Measurements from ENCODE around the gene CBLL1.

CBLL1 gene

DNA sequence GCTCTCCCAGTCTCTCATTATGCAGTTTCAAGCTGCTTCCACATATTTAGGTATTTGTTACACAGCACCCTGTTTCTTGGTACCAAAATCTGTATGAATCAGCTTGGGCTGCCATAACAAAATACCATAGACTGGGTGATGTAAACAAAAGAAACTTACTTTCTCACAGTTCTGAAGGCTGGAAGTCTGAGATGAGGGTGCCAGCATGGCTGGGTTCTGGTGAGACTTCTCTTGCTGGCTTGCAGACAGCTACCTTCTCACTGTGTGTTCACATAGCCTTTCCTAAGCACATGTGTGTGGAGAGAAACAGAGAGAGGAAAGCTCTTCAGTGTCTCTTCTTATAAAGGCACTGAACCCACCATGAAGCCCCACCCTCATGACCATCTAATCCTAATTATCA, 15.7 kb upstream of the CBLL1 start:
- DNase-seq = no peak

DNA sequence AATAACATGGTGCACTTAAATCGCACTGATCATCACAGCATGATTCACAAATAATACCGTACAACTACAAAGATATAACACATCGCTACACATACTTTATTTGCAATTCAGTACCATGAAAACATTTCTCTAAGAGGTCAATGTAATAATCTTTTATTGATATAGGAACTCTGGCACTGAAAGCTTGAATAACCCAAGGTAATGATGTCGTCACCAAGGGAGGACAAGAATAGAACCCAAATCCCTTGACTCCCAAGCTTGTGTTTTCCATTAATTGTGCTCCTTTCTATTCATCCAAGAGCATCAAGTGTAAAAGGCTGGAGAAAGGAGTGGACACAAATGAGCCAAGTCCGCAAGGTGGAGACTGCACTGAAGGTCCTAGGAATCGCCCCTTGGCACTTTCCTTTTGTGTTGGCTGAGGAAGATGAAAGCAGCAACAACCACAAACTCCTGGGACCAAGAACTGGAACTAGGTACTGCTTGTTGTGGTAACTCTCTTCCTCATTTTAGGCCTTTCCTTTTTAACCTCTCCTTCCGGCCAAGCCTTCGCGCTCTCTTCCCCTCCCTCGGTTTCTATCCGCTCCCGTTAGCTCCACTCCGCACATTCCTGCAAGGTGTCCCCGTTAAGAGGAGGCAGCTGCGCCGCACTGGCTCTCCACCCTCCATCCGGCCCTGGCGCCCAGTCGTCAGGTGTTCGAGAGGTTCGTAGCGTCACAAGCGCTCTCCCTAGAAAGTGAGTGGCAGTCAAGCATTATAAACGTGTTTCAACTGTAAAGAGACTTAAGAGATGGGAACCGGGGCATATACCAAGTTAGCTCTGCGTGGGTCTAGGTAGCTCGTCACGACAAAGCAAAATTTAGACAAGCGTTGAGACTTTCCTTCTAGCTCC, 1.0 kb upstream of the CBLL1 start:
- no peak for DNase-seq

DNA sequence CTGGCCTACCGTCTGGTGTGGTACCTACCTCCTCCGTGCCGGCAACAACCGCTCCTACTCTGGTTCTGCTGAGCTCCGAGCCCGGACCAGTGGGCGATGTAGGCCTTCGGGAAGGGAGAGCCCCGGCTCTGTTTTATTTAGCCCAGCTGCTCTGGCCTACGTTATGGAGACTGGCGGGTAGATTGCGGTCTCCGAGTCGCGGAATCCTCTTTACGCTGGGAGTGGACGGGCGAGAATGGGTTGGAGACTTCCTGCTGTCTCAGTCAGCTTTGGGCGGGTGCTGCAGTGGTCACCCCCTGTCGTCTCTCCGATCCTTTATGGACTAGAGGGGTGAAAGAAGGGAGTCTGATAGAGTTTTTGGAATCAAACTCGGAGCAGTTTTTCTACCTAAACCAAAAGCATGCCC, 406 bp downstream of the CBLL1 start:
- peak; percentile 94 for DNase-seq

DNA sequence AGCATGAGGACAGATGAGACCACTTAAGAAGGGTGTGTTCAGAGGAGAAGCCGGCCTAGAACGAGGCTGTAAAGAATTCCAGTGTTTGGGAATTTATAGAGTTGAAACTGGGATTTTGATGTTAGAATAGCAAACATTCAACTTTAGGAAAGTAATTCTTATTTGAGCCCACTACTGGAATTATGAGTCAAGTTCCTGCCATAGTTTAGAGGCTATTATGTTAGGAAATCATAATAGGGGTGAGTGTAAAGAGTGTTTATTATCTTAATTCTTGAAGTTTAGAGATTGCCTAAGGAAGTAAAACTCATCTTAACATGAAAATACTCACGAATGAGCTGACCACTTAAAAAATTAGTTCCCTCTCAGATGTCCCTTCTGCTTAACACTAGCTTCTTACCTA, 2.1 kb downstream of the CBLL1 start:
- no peak for DNase-seq

DNA sequence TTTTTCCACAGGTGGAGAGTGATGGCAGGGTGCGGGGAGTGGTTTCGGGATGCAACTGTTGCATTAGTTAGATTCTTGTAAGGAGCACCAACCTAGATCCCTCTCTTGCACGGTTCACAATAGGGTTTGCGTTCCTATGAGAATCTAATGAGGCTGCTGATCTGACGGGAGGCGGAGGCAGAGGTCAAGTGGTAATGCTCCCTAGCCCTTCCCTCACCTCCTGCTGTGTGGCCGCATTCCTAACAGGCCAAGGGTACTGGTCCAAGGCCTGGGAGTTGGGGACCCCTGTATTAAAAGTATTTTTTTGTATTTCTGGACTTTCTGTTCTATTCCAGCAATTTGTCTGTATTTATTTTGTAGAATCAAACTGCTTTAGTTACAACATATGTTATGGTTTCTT, 7.2 kb downstream of the CBLL1 start:
- DNase-seq = no peak

DNA sequence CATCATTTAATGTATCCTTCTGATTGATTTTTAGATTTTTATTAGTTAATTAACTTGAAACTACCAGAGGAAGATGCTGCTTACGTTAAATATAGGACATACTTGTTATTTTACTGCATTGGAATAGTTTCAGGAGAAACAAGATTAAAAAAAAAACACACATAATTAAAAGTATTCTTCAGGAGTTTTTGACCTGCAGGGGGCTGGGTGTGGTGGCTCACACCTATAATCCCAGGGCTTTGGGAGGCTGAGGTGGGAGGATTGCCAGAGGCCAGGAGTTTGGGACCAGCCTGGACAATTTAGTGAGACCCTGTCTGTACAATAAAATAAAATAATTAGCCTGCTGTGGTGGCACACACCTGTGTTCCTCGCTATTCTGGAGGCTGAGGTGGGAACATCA, 10.7 kb downstream of the CBLL1 start:
- DNase-seq = no peak

DNA sequence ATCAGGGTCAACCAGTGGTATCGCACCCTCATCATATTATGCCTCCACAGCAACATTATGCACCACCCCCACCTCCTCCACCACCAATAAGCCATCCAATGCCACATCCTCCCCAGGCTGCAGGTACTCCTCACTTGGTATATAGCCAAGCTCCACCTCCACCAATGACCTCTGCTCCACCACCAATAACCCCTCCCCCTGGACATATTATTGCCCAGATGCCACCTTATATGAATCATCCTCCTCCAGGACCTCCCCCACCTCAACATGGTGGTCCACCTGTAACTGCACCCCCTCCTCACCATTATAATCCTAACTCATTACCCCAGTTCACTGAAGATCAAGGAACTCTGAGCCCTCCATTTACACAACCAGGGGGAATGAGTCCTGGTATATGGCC, 14.7 kb downstream of the CBLL1 start:
- no peak for DNase-seq

DNA sequence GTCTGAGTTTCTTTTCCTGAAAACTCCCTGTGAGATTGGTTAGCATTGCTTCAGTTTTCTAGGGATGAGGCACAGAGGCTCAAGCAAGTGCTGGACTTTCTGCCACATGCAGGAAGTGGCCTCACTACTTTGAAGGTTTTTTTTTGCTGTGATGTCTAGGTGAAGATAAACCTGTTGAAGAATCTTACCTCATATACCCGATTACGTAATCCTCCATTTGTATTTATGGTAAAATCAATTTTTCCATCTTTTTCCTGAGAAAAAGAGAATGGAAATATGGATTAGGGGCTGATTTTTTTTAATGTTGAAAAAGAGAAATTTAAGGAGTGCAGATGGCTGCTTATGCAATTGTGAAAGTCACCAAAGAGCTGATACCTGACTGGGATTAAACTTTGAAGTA, 23.4 kb downstream of the CBLL1 start:
- DNase-seq = no peak

DNA sequence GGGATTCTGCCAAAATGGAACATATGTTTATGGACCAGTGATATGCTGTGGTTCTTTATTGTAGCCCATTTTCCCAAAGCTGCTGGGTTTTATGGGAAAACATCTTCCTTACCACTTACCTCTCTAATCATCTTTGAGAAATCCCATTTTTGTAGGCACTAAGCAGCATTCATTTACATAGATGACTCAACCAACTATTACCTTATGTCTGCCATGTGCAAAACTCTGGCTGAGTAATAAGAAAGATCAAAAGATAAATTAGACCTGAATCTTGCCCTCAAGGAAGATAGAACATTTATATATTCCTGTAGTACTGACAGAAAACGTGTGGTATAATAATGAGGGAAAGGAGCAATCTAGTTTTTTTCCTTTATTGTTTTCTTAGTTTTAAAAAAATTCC, 24.3 kb downstream of the CBLL1 start:
- no peak for DNase-seq

DNA sequence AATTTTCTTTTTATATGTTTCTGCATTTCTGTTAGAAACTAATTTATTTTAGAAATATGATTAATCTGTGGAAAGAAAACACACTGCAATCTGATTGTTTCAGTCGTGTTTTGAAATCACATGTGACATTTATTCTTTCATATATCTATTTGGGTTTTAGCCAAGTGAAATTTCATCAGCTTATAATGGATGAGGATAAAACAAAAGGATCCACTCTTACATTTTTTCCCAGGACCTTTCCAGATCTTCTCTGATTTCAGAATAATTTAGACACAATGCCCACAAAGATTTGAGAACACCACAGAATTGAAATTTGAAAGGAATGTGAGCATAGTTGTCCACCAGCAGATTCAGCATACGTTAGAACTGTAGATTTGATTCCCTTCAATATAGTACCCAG, 29.1 kb downstream of the CBLL1 start:
- no peak for DNase-seq

DNA sequence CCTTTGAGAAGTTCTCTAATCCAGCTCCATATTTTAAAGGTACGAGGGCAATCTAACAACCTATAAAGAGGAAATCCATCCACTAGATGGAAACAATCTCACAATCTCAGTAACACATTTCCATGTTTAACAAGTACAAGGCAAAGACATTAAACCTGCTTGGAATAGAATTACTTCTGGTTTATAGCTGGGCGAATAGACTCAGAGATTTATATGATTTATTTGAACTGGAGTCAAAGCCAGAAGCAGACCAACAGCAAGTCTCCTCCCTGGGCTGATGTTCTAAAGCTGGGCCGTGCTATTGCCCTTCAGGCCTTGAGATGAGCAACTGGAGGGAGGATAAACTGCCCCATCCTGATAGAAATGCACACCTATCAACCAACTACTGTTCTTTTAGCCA, 33.8 kb downstream of the CBLL1 start:
- DNase-seq = no peak

DNA sequence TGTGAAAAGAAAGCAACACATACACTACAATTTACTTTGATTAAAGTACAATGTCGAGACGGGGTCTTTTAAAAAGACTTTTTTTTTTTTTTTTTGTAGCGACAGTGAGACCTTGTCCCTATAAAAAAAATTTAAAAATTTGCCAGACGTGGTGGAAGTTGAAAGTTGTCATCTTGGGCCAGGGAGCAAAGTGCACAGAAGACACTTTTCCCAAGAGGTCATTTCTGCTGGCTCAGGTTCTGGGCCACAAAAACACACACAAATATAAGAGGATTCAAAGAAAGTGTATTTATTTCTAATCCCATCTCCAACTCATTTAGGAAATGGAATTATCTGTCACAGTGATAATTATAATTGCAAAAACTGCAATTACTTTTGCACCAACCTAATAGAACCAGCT, 34.3 kb downstream of the CBLL1 start:
- DNase-seq = no peak

DNA sequence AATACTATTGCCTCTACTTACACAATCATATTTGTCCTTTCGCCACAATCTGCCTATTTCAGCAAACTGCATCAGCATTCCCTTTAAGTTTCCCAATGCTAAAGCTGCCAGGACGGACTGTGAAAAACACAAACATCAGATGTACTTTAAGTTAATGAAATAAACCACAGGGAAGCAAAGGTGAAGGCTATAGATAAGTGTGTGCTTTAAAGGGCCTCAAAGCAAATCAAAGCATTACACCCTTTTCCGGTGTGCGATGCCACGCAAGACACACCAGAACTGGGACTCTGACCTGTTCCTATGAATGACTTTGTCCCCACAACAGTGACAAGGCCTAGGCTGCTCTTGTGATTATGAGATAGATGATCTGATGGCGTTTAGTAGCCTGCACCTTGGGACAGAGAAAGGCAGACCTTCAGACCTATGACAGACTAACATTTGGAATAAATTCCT, 35.7 kb downstream of the CBLL1 start:
- DNase-seq = no peak

DNA sequence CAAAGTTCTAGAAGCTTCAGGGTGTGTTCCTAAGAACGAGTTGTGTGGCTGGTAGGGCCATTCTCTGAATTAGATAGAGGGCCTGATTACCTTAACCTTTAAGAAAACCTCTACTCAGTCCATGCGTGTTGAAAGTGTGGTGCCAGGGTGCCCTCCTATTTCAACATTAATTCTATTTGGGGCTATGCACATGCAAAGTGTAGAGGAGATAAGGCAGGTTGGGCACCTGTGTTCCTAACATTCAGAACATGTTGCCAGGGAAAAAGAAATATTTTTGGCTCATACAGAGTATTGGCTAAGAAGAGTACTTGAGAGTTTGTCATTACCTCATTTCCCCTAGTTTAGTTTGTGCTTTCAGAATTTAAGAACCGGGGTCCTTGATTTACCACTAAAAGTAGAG, 38.4 kb downstream of the CBLL1 start:
- DNase-seq = no peak

DNA sequence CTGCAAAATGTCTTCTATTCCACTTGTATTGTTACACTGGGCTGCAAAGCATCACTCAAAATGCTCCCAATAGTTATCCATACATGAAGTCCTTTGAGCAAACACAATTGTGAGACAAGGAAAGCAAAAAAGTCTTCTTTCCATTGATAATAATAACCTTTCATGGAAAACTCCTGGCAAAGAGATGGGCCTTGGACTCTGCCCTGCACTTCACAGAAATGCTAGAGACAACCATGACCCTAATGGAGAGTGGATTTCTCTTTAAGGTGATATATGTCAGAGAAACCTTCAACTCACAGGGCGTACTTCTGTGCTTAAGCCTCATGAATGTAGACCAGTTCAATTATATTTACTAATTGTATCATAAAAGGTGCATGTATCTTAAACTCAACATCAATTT, 39.7 kb downstream of the CBLL1 start:
- no peak for DNase-seq

DNA sequence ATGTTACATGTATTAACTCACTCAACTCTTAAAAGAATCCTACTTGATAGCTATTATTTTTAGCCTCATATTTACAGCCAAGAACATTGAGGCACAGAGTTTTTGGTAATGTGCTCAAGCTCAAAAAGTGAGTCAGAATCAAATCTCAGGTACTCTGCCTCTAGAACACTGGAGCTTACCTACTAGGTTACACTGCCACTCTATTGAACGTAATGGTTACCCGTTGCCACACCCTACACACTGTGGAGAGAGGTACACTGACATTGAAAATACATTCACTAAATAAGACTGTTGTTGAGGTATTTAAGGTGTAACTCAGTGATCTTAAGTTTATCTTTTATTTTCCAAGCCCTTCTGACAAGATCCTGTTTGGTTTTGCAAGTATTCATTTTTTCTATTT, 41.2 kb downstream of the CBLL1 start:
- no peak for DNase-seq

DNA sequence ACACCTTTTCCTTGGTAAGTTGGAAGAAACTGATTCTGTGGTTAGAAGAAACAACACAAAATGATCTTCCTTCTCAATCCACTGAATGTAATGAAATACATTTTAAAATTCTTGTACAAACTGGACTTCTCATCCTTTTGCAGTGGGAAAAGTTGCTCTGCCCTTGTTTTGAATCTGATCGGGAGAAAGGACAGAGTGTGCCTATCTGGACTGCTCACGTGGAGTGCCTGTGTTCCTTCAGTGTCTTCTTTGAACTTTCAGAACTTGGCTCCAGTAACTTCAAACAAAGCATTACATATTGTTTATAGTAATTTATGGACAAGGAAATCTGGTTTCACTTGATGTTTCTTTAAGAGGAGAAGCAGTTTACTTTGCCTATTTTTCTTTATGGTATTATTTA, 42.0 kb downstream of the CBLL1 start:
- DNase-seq = no peak

DNA sequence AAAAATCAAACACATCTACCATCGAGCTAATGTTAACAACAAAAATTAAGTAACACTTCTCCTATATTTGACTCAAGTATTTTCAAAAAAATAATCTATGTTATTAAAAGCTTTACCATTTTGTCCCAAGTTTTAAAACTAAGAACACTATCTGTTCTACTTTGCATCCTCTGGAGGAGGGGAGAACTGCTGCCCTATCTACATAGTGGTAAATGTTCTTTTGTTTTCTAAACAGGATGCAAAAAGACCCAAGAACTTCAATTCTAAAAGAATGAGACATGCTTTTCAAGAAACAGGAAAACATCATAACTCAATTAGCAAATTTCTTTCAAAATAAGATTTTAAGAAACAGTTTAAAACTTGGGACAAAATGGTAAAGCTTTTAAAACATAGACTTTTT, 44.3 kb downstream of the CBLL1 start:
- DNase-seq = no peak

DNA sequence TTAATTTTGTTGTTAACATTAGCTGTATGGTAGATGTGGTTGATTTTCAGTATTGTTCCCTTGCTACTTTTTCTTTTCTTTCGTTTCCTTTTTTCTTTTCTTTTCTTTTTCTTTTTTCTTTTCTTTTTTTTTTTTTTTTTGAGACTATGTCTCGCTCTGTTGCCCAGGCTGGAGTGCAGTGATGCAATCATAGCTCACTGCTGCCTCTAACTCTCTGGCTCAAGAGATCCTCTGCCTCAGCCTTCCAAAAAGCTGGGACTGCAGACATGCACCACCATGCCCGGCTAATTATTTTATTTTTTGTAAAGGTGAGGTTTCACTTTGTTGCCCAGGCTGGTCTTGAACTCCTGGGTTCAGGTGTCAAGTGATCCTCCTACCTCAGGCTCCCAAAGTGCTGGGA, 44.7 kb downstream of the CBLL1 start:
- no peak for DNase-seq

DNA sequence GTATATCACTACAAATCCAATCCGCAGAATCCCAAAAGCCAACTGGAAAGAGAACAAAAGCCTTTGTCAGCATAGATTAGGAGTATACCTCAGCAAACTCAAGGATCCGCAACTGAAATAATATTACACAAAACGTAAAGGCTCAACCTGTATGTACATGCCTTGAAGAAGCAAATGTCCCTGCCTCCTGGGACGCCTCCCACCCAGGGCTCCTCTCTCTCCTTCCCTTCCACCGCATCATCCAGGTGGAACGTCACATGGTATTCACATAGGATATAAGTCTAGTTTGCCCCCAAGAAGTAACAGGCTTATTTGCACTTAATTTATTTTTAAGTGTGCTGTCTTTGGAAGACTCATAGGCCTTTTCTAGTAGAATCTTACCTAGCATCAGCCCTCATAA, 45.7 kb downstream of the CBLL1 start:
- DNase-seq = no peak

DNA sequence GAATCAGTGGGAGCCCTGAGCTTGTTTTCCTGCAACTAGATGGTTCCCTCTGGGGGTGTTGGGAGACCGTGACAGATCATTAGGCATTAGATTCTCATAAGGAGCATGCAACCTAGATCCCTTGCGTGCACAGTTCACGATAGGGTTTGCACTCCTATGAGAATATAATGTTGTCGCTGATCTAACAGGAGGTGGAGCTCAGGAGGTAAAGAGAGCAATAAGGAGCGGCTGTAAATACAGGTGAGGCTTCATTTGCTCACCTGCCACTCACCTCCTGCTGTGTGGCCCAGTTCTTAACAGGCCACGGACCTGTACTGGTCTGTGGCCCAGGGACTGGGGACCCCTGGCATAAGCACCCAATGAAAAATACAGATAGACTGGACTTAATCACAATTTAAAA, 48.4 kb downstream of the CBLL1 start:
- no peak for DNase-seq

DNA sequence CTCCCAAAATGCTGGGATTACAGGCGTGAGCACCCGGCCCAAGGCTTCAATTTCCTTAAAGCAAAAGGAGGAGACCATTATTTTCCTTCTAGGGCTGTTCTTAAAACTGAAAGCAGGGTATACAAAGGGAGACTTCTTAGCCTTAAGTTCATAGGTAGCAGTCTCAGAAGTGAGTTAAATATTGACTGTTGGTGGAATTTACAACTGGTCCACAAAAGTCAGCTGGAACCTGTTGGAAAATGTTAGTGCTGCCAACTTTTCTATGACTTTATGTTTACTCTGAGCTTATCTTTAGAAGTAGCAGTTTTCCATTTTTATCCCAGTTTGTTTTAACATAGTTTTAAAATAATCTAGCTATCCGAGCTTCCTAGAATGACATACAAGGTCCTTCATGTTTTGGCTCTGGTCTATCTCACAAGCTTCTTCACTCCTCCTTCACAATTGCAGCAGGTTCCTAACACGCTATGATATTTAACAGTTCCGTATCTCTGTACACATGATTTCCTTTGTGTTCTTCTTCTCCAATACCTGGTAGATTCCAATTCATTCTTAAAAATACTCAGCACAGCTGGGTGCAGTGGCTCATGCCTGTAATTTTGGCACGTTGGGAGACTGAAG, 55.8 kb downstream of the CBLL1 start:
- DNase-seq = no peak

DNA sequence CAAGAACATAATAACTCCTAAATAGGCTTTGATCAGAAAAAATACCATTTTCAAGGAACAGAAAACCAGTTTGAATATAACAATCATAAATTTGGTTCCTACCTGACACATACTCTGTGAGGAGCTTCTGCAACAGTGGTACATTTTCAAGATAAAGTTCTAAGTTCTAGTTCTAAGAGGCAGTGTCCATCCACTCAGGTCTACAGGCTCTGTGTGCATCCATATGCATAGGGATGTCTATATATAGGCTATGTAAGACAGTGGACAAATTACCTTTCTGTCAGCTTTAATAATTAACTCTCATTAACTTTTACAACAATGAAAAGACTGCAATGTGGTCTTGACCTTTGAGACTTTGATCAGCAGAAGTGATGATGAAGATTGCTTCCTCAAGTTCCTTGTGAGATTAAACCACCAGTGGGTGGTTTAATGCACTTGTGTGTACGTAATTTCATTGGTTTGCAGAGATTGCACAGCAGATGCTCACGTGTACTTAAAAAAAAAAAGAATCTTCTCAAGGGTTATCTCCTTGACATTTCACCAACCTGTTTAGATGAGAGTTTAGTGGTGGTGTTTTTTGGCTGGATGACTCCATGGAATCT, 59.2 kb downstream of the CBLL1 start, which contains the start of gene SLC26A3:
TSS of gene SLC26A3 (minus strand) at position 215 of the 602 bp plus-strand sequence. CDS start 8,714 bp downstream, outside the sequence.
- DNase-seq = no peak

DNA sequence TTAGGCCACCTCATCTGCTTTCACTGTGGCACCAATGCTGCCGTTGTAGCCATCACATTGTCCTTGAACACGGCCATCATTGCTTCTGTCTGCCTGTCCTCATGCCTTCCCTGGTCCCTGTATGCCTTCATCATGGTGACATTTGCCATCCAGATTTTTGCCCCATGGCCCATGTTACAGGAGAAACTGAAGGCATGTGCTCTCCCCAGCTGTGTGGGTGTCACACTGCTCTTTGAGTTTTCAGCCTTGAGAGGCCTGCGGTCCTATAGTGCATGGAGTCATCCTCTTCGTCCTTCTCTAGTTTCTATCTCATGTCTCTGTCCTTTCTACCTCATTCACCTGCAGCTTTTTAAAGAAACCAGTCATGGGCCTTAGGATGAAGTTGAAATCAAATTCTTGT, 65.2 kb downstream of the CBLL1 start:
- no peak for DNase-seq

All from right kidney (tissue), 1 donor.